ENCODE data around the gene TLE4. TPM values are rescaled to one million over a fixed set of nuclear protein-coding genes. Genes with fewer than 3 reads are reported as not detected.

TLE4 gene
- total RNA-seq, 3 donors from 2014 or later: 25.0 to 47.0 (median 35.1) TPM

GRCh38 chr9:79769476-79770275 lies 197.9 kb downstream of the TLE4 start:
- TF ChIP-seq POLR2AphosphoS5 (IDR thresholded peaks at IDR 0.05) (no peak), CTCF (IDR thresholded peaks at IDR 0.05) (no peak), POLR2A (IDR thresholded peaks at IDR 0.05) (no peak)
- DNase-seq (ENCODE audit: low spot score in 2 of 2): no peak
- no peak overlapping the region for H3K27ac ChIP-seq
- no peaks in the 10 kb centered on the region for H3K27me3 ChIP-seq
- H3K36me3 ChIP-seq: no peaks in the 10 kb centered on the region
- H3K9me3 ChIP-seq: no peaks in the 10 kb centered on the region
- H3K4me3 ChIP-seq: no peak overlapping the region
- no peaks in the 10 kb centered on the region for H3K4me1 ChIP-seq
- intact Hi-C loops (cut with DNase I; ENCODE audit: low total_unique reads): no loop called here

- H3K27me3 ChIP-seq: no peaks in the 10 kb centered on the region
- H3K36me3 ChIP-seq: no peaks in the 10 kb centered on the region
- DNase-seq (ENCODE audit: low spot score in 2 of 2): no peak
- H3K9me3 ChIP-seq: no peaks in the 10 kb centered on the region
- H3K4me3 ChIP-seq: no peak overlapping the region
- H3K4me1 ChIP-seq: no peaks in the 10 kb centered on the region
- TF ChIP-seq CTCF (IDR thresholded peaks at IDR 0.05) (no peak), POLR2A (IDR thresholded peaks at IDR 0.05) (no peak), POLR2AphosphoS5 (IDR thresholded peaks at IDR 0.05) (no peak)
- no peak overlapping the region for H3K27ac ChIP-seq
- intact Hi-C loops (cut with DNase I; ENCODE audit: low total_unique reads): no loop called here
These were observed 202.6 kb downstream of the TLE4 start for GRCh38 chr9:79774356-79774755.

All from breast epithelium (tissue), 4 donors.